ACHN (cell line): ENCODE data around the gene CFAP54.

ENCODE experiments used
- DNase-seq: peaks from one replicate; pipeline ENCODE4 v3.0.0-alpha.2; 2015
- in situ Hi-C: cut with HindIII; loops from 2 replicates; pipeline ENCODE4 v1.10.0; 2017; ENCODE audit warnings: low sequenced_read_pairs, low pct_ligation_motif_present, low pct_unique_long_range_greater_than_20kb

CFAP54 gene

DNA sequence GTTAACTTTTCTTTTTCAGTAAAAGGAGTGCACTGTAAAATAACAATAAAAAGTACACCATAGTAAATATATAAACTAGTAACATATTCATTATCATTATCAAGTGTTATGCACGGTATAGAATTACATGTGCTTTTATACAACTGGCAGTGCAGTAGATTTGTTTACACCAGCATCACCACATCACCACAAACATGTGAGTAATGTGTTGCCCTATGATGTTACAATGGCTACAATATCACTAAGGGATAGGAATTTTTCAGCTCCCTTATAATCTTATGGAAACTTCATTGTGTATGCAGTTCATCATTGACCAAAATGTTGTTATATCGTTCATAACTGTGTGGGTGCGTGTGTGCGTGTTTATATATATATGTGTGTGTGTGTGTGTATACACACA is 394.2 kb downstream of the CFAP54 start:
- DNase-seq = no peak
- in situ Hi-C loops = no loop called here

DNA sequence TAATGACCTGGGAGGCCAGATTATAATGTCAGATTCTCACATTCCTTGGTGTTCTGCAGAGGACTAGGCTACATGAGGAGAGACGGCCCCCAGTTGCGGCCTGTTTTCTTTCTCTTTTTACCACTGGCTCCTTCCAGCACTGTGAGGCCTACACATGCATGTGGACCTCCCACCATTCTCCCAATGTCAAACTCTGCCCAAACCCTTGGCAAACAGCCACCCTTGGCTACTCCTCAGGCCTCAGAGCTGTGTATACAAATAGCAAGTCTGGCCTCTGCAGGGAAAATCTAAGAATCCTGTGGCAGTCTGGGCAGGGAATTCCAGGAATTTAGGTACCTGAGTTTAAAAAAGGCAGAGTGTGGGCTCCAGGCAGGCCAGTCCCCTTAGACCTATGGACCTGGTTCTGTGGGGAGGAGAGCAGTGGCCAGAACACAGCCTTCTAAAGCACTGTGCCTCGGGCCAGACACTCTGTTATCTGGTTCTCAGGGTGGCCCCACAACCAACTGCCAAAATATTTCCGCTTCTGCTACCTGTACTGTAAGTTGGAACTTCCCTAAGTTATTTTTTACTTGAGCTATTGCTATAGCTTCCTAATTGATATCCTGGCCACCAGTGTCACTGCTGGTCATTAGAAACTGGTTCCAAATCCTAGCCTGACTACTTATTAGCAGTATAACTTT is 397.8 kb downstream of the CFAP54 start:
- in situ Hi-C loops = no loop called here
- no peak for DNase-seq

- DNase-seq = peak; percentile 73
- in situ Hi-C loops = no loop called here
Observed at GRCh38 chr12:96889273-96889933, 400.0 kb downstream of the CFAP54 start.

- in situ Hi-C loops = no loop called here
- no peak for DNase-seq
Observed at GRCh38 chr12:96890331-96890730, 401.0 kb downstream of the CFAP54 start.

DNA sequence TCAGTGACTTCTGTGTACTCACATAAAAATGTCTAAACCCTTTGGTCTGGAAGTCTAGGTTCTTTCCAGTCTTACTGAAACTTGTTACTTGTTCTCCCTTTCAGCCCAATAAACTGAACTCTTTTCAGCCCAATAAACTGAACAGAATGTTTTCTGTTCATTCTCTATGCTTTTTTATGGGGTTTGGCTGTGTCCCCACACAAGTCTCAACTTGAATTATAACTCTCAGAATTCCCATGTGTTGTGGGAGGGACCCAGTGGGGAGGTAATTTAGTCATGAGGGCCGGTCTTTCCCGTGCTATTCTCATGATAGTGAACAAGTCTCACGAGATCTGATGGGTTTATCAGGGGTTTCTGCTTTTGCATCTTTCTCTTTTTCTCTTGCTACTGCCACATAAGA is 402.7 kb downstream of the CFAP54 start:
- DNase-seq = no peak
- in situ Hi-C loops = no loop called here

- in situ Hi-C loops = no loop called here
- no peak for DNase-seq
Observed at GRCh38 chr12:96897421-96897820, 408.0 kb downstream of the CFAP54 start.

DNA sequence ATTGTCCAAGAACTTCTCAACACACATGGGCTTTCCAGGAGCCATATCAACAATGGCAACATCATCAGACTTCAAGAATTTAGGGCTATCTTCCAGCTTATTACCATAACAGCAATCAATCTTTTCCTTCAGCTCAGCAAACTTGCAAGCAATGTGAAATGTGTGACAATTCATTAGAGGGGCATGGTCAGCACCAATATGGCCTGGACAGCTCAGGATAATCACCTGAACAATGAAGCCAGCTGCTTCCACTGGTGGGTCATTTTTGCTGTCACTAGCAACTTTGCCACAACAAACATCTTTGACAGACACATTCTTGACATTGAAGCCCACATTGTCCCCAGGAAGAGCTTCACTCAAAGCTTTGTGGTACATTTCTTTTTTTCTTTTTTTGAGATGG is 411.8 kb downstream of the CFAP54 start:
- in situ Hi-C loops = no loop called here
- DNase-seq = no peak

DNA sequence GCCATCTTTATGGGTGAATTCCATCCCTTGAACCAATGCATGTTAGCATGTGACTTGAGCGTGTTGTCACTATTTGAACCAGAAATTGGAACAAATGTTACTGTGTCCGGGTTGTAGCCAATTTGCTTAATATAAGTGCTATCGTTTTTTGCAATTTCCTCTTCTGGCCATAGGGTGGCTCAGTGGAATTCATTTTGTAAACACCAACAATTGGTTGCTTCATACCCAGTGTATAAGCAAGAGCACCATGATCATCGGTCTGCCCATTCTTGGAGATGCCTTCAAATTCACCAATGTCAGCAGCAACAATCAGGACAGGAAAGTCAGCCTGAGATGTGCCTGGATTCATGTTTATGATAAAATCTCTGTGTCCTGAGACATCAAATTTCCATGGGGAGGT is 412.7 kb downstream of the CFAP54 start:
- in situ Hi-C loops = no loop called here
- no peak for DNase-seq

GRCh38 chr12:96906498-96906848 is 417.1 kb downstream of the CFAP54 start:
- in situ Hi-C loops = no loop called here
- no peak for DNase-seq

DNA sequence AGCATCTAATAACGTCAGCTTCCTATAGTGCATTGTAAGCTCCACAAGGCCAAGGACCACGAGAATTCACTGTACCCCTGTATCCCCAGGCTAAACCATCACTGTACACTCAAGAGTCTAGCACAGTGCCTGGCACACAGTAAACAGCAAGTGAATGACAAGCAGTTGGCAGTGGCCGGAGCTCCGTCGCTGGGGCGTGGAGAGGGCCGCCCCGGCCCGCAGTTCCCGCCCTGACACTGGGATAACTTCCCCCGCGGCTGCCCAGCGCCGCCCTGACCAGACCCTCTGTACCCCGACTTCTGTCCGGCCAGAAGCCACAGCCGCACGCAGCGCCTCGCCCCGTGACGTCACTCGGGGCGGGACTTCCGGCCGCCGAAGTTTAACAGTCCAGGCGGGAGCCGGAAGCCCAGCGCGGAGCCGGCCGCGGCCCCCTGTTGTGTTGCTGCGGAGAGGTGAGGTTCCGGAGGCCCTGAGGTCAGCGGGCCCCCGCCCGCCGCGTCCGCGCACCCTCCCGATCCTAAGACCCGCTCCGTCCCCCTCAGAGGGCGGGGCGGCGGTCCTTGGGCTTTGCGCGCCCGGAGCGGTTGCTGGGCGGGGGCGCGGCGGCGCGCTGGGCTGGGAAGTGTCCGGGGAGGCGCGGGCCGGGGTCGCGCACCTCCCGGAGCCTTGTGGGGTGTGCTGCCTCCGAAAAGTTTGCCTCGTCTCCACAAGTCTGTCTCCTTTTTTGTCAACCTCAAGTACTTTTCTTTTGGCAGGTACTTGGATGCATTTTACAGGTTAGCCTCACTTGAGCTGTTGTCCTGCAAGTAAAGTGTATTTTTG is 417.7 kb downstream of the CFAP54 start, which contains the start of gene NEDD1:
Gene NEDD1 (plus strand): TSS at position 409 of the 822 bp plus-strand sequence. CDS start 2,503 bp downstream, outside the sequence.
- DNase-seq = peak; percentile 88
- in situ Hi-C loops = no loop called here

DNA sequence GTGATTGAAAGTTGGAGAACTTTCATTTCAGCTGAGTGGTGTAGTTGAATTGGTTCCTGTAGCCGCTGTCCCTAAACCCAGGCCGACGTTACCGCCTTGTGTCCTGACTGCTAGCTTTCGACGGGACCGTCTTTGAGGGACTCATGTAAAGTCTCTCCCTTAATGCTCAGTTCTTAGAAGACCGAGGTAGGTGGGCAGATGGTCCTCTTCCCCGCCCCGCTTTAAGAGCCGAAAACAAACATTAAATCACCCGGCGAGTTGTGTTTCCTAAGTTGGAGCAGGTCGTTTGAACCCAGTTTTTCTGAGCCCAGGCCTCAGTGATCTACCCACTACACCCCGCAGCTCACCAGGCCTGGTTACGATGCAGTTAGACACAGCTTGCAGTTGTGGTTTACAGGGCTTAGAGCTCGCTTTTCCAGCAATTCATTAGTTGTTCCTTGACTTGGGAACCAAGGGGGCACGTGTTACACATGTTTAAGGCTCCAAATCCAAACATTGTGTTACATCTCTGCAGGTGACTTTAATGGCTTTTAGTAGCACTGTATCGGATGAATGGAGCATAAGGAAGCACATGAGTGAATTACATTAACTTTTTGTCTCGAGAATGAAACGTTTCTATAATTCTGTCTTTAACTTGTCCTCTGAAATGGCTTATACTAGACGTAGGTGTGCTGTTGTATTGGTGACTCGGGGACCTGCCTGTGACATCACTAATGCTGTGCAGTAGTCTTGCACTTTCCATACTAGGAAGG is 418.5 kb downstream of the CFAP54 start:
- in situ Hi-C loops = no loop called here
- peak; percentile 53 for DNase-seq

DNA sequence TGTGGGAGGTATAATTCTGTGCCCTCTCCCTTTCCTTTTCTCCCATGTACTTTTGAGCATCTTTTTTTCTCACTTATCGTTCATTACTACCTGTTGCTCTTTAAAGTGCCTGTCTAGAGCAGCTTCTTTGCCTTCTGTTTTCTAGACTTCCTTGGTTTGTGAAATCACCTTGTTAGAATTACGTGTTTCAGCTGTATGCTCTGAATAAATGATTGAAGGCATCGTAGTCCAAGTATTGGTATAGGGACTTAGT is 419.0 kb downstream of the CFAP54 start:
- in situ Hi-C loops = no loop called here

DNA sequence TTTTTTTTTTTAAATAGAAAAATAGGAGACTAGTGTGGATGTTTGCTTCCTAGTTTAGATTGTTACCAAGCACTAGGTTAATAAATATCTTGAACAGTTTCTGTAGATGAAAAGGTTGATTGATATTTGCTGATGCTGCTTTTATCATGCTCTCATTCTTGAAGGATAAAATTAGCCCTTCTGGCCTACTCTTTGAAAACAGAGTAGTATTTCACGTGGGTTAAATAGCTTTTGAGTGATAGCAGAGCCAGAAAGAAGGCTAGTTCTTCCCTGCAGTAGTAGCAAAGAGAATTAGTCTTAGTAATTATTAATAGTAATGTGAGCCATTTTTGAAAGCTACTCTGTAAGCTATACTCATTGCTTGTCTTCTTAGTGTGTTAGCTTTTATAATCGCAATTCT is 422.9 kb downstream of the CFAP54 start:
- in situ Hi-C loops = no loop called here
- no peak for DNase-seq

More for the DNA sequence above, 419.0 kb downstream of the CFAP54 start:
- DNase-seq = no peak

DNA sequence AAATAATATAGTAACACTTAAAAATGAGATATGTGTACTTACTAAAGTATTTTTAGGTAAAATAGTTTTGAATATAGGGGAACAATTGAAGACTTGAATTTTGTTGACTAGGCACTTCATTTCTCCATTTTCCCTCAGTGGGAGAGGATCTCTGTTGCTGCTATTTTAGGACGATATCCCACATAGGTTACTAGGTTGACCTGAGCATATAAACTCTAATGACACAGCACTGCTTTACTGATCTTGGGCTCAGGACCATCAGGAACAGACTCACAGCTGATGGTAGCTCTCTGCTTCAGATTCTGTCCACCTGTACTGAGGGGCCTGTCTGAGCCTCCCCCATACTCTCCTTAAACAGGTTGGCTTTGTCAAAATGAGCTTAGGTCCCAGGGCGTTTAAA is 423.6 kb downstream of the CFAP54 start:
- no peak for DNase-seq
- in situ Hi-C loops = no loop called here

- in situ Hi-C loops = no loop called here
- DNase-seq = no peak
Observed at GRCh38 chr12:96919510-96920210, 430.3 kb downstream of the CFAP54 start.
